NCI-H526 (cell line): Measurements from ENCODE around the gene LPAR1.

Experiments
- DNase-seq, 2 experiments: peaks; one replicate each; lab custom pipeline; 2025; lab: John Stamatoyannopoulos, UW

Gene LPAR1

GRCh38 chr9:110999379-110999778 is 38.9 kb downstream of the LPAR1 start:
- DNase-seq = no peak

GRCh38 chr9:110997847-110998246 is 40.4 kb downstream of the LPAR1 start:
- peak in 1 of 2 experiments; percentile 16 for DNase-seq

DNA sequence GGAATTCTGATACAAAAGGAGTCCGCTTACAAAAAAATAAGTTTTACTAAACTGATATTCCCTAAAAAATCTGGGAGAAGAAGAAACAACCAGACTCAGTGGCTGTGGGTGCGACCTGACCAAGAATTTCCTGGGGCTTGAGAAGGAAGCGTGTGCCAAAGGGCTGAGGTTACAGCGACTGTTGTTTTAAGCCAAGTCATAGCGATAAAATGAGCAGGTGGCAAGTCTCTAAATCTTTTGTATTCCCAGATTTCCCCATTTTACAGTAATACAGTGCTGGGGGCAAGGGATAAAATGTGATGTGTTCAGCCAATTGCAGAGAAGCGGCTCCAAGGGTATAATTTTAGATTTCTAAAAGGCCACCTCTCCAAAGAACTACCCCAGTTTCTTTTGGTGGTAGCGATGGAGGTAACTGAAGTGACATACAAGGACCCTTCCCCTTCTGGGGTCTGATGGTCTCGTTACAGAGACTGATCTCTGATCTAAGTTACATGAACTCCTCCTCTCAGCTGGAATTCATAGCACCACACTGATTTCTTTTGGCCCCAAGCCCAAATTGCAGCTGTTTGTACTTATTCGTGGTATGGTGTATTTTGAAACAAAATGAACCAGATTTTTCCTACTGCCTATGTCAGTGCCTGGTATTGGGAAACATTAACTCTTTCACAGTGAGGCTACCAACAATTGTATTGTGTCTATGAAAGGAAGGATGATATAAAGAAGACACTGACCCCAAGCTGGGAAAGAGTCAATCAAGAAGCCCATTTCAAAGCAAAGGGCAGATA is 41.6 kb downstream of the LPAR1 start:
- DNase-seq = no peak

DNA sequence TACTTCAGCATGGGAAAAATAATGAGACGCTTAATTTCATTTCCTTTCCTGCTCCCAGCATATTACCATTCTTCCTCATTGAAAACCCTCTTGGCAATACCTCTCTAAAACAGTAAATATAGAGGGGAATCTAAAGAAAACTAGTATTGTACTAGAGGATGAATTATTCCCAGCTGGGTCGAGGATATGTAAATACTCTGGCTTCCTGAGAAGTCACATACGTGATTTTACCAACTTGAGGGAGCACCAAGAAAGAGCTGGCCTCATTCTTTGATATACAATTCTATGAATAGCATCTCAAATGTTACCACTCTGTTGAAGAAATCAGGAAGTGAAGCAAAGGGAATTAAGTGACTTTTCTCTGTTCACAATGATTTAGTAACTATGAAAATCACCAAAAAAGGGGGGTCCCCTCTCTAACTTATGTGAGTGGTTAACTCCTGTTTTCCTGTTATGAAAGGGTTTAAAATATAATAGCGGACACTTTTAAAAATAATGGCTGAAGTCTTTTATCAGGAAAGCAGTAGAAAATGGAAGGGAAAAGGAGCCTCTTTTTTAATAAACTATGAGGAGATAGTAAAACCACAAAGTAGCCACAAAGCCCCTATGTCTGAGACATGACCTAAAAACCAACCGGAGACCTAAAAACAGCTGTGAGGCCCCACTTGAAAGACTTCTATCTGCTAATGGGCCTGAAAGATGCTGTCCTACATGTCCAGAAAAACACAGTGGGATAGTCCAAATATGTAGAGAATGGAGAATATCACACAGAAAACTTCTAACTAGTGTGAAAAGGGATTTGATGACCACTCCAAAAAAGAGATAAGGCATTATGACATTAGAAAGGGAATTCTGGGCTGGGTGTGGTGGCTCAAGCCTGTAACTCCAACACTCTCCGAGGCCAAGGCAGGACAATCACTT is 42.6 kb downstream of the LPAR1 start:
- no peak for DNase-seq

DNA sequence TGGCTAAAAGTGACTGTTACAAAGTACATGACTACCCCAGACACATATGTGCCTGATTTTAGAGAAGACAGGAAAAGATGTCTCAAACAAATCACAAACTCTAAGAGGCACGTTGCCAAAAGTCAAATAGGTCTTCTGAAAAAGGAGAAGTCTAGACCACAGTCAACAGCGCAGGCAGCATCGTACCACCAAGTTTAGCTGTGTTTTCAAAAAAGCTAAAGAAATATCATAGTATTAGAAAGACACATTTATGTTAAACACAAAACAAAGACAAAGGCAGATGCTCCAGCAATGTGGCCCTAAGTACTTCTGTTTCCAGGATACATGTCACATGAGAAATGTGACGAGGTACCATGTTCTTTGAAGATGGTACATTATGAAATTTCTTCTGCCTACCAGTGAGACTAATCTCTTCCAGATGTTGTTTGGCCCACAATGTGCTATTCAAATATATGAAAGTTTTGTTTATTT is 43.5 kb downstream of the LPAR1 start:
- DNase-seq = no peak

- no peak for DNase-seq
Observed at GRCh38 chr9:110990481-110990880, 47.8 kb downstream of the LPAR1 start.

DNA sequence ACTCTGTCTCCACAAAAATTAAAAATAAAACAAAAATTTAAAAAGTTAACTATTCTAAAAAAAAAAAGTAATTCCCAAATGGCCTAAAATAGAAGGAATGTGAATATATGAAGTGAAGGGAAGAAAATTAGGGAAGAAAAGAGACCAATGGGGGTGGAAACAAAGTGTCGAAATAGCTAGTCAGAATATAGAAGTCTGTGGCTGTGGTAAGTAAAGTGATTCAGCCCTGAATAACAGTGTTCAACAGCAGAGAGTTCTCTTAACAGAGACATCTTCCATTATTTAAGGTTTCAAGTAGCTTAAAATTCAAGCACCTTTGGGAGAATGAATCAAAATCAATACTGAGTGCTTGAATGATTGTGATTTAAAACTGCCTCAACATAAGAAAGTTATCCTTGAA is 51.7 kb downstream of the LPAR1 start:
- DNase-seq = no peak

GRCh38 chr9:110984890-110985437 is 53.3 kb downstream of the LPAR1 start:
- no peak for DNase-seq

DNA sequence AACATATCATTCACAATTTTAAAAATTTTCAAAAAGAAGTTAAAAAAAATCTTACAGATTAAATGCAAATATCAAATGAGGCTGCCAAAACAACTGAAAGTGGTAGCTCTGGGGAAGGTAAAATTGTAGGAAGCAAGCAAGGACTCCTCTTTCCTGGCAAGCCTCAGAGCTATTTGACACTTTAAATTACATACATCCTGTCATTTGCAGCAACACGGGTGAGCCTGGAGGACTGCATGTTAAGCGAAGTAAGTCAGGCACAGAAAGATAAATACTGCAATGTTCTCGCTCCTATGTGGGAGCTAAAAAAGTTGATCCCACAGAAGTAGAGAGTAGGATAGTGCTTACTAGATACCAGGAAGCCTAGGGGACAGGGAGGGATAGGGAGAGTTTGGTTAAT is 58.0 kb downstream of the LPAR1 start:
- DNase-seq = no peak

DNA sequence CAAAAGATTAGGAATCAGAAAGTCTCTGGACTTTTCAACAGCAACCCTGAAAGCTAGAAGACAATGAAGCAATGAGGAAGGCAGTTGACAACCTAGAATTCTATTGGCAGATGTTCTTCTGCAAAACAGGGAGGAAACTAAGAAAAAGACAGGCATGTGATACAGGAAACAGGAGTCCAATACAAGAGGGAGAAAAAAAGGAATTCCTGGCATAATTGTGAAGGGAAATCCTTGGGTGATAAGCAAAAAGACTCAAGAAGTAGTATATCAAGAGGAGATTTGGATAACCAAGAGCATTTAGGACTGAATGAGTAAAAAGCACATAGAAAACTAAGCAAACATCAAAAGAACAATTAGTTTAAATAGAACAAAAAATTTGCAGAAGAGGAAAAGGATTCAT is 58.6 kb downstream of the LPAR1 start:
- no peak for DNase-seq

DNA sequence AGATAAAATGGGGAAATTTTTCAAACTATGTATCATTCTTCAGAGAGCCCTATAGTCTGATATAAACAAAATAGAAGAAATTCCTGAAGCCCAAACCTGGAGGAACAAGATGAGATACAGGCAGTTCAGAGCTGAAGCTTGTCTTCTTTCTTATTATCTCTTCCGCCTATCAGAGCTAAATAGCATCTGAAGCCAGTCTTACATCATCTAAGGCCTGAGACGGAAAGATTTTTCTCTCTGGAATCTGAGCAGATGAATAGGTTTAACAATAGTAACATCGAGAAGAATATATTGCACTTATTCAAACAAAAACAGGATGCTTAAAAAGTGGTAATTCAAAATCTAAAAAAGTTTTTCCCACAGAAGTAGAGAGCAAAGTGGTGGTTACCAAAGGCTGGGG is 59.8 kb downstream of the LPAR1 start:
- no peak for DNase-seq

DNA sequence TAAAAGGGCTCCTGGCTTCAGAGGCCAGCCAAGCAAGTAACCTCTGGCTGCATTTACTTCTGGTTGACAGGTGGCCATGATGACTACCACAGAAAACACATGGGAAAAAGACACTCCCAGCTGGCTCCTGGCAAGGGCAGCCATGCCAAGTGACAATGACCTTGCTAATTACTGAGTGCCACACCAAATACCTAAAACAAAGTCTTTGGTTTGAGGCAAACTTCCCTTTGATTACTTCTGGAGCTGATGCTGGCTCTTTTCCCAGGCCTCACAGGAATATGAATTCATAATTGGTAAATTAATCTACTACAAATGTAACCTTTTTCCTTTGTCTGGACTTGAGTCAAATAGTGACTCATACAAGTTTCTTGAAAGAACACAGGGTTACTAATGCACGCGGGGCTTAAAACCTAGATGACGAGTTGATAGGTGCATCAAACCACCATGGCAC is 61.0 kb downstream of the LPAR1 start:
- DNase-seq = no peak

DNA sequence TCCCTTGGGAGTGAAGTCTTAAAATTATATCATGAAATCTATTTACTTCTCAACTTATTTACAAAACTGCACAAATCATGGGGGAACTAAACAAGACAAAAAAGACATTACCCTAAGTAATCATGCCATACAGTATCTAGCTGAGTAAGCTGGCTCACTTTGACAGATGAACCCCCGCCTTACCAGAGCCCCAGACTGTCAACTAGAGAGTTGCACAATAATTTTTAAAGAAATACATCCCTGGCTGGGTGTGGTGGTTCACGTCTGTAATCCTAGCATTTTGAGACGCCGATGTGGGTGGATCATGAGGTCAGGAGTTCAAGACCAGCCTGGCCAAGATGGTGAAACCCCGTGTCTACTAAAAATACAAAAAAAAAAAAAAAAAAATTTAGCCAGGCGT is 62.3 kb downstream of the LPAR1 start:
- no peak for DNase-seq

DNA sequence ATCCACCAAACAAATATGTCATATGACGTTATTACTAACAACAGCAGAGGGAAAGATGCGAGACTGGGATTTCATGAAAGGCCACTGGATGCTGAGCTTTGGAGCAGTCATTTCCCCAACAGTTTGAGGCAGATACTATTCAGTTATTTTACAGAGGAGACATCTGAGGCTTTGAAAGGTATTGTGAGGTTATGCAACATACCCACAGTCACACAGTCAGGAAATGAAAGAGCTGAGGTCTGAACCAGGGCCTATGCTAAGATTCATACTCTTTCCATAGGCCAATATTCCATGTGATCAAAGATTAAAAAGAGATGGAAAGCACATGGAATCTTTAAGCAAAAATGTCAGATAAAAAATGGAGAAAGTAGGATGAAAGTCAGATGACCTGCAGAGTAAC is 63.0 kb downstream of the LPAR1 start:
- DNase-seq = no peak

GRCh38 chr9:110971705-110972104 is 66.6 kb downstream of the LPAR1 start:
- no peak for DNase-seq

- no peak for DNase-seq
Observed at GRCh38 chr9:110971234-110971633, 67.0 kb downstream of the LPAR1 start.

GRCh38 chr9:110969971-110970386 is 68.3 kb downstream of the LPAR1 start:
- DNase-seq = no peak

DNA sequence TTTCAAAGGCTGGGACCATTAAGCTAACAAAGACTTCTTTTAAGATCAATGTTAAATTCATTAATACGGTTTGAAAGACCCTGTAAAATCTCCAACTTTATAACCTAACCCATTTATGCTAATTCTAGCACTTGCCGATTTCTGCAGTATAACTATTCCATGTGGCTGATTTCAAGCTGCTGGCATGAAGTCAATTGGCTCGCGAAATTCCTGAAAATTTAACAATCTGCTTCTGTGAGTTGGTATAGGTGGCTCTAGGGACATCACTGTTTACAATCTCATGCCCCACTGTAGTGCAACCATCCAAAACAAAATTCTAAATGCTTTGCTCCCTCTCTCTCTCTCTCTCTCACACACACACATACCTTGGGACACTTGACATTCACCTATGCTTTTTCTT is 70.2 kb downstream of the LPAR1 start:
- no peak for DNase-seq

- no peak for DNase-seq
Observed at GRCh38 chr9:110967196-110967595, 71.1 kb downstream of the LPAR1 start.

GRCh38 chr9:110960288-110960687 is 78.0 kb downstream of the LPAR1 start:
- no peak for DNase-seq

DNA sequence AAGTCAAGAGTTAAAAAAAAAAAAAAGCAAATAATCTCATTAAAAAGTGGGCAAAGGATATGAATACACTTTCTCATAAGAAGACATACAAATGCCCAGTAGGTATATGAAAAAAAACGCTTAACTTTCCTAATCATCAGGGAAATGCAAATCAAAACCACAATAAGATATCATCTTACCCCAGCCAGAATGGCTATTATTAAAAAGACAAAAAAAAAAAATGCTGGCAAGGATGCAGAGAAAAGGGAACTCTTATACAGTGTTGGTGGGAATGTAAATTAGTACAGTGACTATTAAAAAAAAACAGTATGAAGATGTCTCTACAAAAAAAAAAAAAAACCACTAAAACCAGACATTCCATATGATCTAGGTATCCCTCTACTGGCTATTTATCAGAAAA is 79.4 kb downstream of the LPAR1 start:
- DNase-seq = peak in 1 of 2 experiments; percentile 11

DNA sequence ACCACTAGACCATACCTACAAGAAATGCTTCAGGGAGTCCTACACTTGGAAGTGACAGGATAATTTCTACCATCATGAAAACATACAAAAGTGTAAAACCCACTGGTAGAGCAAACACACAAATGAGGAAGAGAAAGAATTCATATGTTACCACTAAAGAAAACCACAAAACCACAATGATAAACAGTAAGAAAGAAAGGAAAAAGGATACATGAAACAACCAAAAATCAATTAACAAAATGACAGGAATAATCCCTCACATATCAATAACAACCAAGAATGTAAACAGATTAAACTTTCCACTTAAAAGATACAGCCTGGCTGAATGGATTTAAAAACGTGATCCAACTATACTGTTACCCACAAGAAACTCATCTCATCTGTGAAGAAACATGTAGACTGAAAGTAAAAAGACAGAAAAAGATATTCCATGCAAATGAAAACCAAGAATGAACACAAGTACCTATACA is 83.4 kb downstream of the LPAR1 start:
- DNase-seq = no peak

- no peak for DNase-seq
Observed at GRCh38 chr9:110952540-110952859, 85.8 kb downstream of the LPAR1 start.
